Neutrophil (primary cell): Measurements from ENCODE around the gene UBXN11.
A peak's percentile ranks its signal among the peaks of the same experiment; 100 is the strongest.
"Not testable (repeated sequence)": the region's sequence is repeated elsewhere in the genome, so short reads cannot be mapped to it uniquely, and the experiment has no call there.

ENCODE experiments used
- H3K27ac ChIP-seq: fragments of 200-600 bp; sonication (generic); 2 replicates; pipeline ENCODE4 v1.5.1; 2016; ENCODE audit warnings: mild to moderate bottlenecking, moderate library complexity
- H3K27me3 ChIP-seq: fragments of 200-600 bp; sonication (generic); 2 replicates; pipeline ENCODE4 v1.6.0; 2016; ENCODE audit warnings: mild to moderate bottlenecking
- H3K36me3 ChIP-seq: fragments of 200-600 bp; sonication (generic); 2 replicates; pipeline ENCODE4 v1.5.1; 2017
- H3K4me1 ChIP-seq, 2 experiments: fragments of 200-600 bp in 1 of 2; sonication (generic) in 1 of 2; 1 replicate in 1 of 2; 2 replicates in 1 of 2; pipeline versions ENCODE4 v1.5.1 to v1.6.1; 2013 to 2016; ENCODE audit warnings: low read depth in 1 of 2, low read length in 1 of 2, mild to moderate bottlenecking in 1 of 2, moderate library complexity in 1 of 2; ENCODE audit not compliant: control insufficient read depth in 1 of 2, insufficient read depth in 1 of 2
- H3K4me3 ChIP-seq, 2 experiments: fragments of 200-600 bp in 1 of 2; sonication (generic) in 1 of 2; 1 replicate in 1 of 2; 2 replicates in 1 of 2; pipeline ENCODE4 v1.5.1; 2013 to 2016; ENCODE audit warnings: low read depth in 1 of 2, low read length in 1 of 2, mild to moderate bottlenecking in 1 of 2, moderate library complexity in 1 of 2
- H3K9me3 ChIP-seq: fragments of 200-600 bp; sonication (generic); 2 replicates; pipeline ENCODE4 v1.5.1; 2016
- TF ChIP-seq, protein P1 (sequence below): fragments of 200-600 bp; sonication (generic); IDR thresholded peaks from 2 replicates; pipeline ENCODE4 v1.5.1; 2016; ENCODE audit warnings: antibody characterized with exemption

The UBXN11 gene

DNA sequence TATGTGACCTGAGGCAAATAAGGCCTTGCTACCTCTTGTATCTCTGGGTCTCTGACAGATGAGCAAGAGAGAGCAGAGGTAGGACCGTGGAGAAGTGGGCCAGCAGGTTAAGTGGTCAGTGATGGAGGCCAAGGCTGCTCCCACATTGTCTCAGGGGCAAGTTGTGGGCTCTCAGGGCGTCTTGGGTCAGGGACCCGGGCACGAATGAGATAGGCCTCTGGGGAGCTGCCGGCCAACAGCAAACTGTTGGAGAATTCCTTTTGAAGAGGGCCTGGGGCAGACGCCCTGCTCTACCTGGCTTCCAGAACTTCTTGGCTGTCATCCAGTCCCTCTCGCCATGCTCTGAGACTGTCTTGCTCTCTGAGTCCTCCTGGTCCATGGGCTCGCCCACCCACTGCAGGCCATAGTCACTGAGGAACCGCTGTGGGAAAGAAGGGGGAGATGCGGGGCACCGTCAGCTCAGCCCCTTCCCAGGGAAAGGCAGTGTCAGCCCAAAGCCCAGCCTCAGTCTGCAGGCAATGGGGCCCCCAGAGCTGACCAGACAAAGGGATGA, 12.4 kb downstream of the UBXN11 start:
- H3K4me1 ChIP-seq: peaks cover 53 to 59% of the 10 kb centered on the region in 2 experiments
- no peak overlapping the region for H3K27ac ChIP-seq
- no peaks in the 10 kb centered on the region for H3K9me3 ChIP-seq
- peaks cover 9% of the 10 kb centered on the region for H3K36me3 ChIP-seq
- H3K4me3 ChIP-seq: no peak overlapping the region
- TF ChIP-seq, protein P1, sequence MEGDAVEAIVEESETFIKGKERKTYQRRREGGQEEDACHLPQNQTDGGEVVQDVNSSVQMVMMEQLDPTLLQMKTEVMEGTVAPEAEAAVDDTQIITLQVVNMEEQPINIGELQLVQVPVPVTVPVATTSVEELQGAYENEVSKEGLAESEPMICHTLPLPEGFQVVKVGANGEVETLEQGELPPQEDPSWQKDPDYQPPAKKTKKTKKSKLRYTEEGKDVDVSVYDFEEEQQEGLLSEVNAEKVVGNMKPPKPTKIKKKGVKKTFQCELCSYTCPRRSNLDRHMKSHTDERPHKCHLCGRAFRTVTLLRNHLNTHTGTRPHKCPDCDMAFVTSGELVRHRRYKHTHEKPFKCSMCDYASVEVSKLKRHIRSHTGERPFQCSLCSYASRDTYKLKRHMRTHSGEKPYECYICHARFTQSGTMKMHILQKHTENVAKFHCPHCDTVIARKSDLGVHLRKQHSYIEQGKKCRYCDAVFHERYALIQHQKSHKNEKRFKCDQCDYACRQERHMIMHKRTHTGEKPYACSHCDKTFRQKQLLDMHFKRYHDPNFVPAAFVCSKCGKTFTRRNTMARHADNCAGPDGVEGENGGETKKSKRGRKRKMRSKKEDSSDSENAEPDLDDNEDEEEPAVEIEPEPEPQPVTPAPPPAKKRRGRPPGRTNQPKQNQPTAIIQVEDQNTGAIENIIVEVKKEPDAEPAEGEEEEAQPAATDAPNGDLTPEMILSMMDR: no peak
- H3K27me3 ChIP-seq: no peaks in the 10 kb centered on the region

DNA sequence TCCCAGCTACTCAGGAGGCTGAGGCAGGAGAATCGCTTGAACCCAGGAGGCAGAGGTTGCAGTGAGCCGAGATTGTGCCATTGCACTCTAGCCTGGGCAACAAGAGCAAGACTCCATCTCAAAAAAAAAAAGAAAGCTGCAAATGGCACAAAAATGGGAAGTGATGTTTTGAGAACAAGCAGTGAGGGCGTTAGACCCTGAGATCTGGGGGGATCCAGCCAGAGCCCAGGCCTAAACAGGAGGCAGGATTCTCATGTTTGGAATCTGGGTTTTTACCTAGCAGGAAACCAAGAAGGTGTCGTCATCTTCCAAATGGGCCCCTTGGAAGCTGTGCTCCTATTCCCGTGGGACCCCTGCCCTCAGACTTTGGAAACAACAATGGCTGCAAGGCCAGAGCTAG, 13.7 kb downstream of the UBXN11 start:
- not testable (repeated sequence) for H3K4me3 ChIP-seq, H3K9me3 ChIP-seq, H3K27me3 ChIP-seq, H3K36me3 ChIP-seq
- H3K4me1 ChIP-seq: peaks cover 57 to 59% of the 10 kb centered on the region in 2 experiments
- peak overlapping the region; percentile 100 for H3K27ac ChIP-seq

DNA sequence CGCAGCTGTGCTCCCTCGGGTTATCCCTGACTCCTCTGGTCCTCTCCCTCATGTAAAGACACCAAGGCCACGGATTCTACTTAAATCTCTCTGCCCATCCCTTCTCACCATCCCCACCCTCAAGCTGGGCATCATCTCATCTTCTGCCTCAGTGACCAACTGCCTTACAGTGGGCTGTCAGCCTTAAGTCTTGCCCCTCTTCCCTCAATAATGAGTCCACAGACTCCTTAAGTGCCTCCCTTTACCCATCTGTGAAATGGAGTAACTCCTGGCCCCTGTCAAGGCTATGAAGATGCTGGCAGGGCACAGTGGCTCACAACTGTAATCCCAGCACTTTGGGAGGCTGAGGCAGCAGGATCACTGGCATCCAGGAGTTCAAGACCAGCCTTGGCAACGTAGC, 14.5 kb downstream of the UBXN11 start:
- H3K4me3 ChIP-seq: peak overlapping the region in 1 of 2 experiments; percentile 56
- H3K4me1 ChIP-seq: peaks cover 63% of the 10 kb centered on the region in 2 experiments
- no peaks in the 10 kb centered on the region for H3K9me3 ChIP-seq
- no peaks in the 10 kb centered on the region for H3K27me3 ChIP-seq
- peak overlapping the region; percentile 100 for H3K27ac ChIP-seq
- peaks cover 9% of the 10 kb centered on the region for H3K36me3 ChIP-seq
- TF ChIP-seq, protein P1: no peak

DNA sequence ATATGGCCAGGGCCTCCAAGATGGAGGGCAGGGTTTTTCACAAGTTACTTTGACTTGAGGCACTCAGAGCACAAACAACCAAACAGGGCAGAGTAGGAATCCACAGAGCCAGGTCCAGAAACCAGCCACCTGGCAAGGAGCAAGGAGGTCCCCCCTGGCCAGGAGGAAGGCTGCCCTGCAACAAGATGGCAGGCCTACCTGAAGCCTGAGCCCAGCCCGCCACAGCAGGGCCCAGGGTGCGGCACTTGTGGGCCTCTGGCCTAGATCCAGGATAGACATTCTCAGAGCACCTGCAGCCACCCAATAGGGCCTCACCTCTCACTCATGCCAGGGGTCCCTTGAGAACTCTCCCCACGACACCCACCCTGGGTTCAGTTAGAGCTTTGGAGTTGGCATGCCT, 15.0 kb downstream of the UBXN11 start:
- Histone ChIP-seq H3K27me3 (no peaks in the 10 kb centered on the region), H3K36me3 (peaks cover 9% of the 10 kb centered on the region), H3K9me3 (no peaks in the 10 kb centered on the region), H3K4me1 (peaks cover 68% of the 10 kb centered on the region in 2 experiments), H3K4me3 (peak overlapping the region in 1 of 2 experiments; percentile 56), H3K27ac (peak overlapping the region; percentile 100)
- TF ChIP-seq, protein P1: no peak

DNA sequence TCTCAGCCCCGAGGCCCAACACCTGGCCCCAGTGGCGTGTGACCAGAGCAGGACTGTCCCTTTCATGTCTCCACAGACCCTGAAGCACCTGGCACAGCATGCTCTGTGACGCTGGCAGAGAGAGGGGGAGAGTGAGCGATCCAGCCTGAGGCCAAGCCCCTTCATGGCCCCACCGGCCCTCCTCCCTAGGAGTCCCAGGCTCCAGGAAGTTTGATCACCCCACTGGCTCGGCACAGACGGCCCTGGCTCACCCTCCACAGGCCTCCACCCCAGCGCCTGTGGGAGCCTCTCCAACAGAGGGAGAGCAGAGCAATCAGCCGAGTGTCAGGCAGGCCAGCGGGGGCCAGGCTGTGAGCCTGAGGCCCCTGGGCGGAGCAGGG, 15.6 kb downstream of the UBXN11 start:
- Histone ChIP-seq H3K4me3 (peak overlapping the region; percentile 36 to 56), H3K27me3 (no peaks in the 10 kb centered on the region), H3K9me3 (no peaks in the 10 kb centered on the region), H3K36me3 (peaks cover 5% of the 10 kb centered on the region), H3K27ac (peak overlapping the region; percentile 100), H3K4me1 (peaks cover 73 to 74% of the 10 kb centered on the region in 2 experiments)
- TF ChIP-seq, protein P1: no peak

DNA sequence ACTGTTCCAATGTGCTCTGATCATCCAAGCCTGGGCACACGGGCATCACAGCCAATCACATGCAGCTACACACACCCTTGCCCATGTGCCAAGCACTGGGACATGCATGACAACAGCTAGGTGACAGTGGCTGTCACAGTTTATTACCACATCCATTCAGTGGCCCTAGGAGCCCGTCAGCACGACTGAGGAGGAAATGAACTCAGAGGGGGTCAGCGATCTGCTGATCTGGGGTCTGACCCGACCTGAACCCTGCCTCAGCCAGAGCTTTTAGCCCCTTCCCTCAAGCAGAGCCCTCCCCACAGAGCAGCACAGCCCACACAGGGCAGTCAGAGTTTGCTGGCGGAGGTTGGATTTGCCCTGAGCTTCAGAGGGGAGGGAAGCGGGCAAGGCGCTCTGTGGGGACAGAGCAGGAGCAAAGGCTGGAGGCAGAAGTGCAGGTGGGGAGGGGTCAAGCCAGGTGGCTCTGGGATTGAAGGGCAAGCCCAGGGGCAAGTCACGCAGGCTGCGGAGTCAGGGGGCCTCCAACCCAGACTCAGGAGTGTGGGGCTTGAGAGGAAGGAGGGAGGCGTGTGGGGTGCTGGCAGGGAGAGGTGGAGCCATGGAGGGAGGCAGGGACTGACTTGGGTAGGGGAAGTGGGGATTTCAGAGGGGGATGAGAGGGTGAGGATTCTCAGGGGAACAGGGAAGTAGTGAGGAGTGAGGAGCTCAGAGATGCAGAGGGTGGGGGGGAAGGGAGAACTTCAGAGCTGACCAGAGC, 16.1 kb downstream of the UBXN11 start:
- Histone ChIP-seq H3K27me3 (no peaks in the 10 kb centered on the region), H3K9me3 (no peaks in the 10 kb centered on the region), H3K27ac (peak overlapping the region; percentile 100), H3K4me3 (peak overlapping the region; percentile 36 to 56), H3K36me3 (no peaks in the 10 kb centered on the region), H3K4me1 (peaks cover 79% of the 10 kb centered on the region in 2 experiments)
- TF ChIP-seq, protein P1: peak; percentile 18
